ENCODE measurements around the gene AOAH.

- TF ChIP-seq POLR2AphosphoS5 (IDR thresholded peaks at IDR 0.05) (no peak), CTCF (IDR thresholded peaks at IDR 0.05) (no peak), POLR2A (IDR thresholded peaks at IDR 0.05) (no peak)
These were observed 210.9 kb downstream of the AOAH start for GRCh38 chr7:36513393-36513792.

All from suprapubic skin (tissue), 4 donors.